ENCODE results near the gene PSMD3.

- TF ChIP-seq CTCF (optimal IDR thresholded peaks at IDR 0.05 in 1 of 3, IDR thresholded peaks at IDR 0.05 in 1 of 3, conservative IDR thresholded peaks at IDR 0.05 in 1 of 3; ENCODE audit: extremely low read depth in 1 of 3, insufficient read depth in 2 of 3, low read length in 3 of 3) (no peak), EZH2 (IDR thresholded peaks at IDR 0.05; ENCODE audit: low read length) (no peak)
Observed at GRCh38 chr17:40019140-40019991, 38.8 kb downstream of the PSMD3 start.
